Stimulated activated naive CD4-positive, alpha-beta T cell (primary cell): ENCODE data around the gene HIKESHI.

Experiments
- DNase-seq, 6 experiments: peaks; one replicate each; lab custom pipeline; 2025; lab: John Stamatoyannopoulos, UW

Gene HIKESHI

DNA sequence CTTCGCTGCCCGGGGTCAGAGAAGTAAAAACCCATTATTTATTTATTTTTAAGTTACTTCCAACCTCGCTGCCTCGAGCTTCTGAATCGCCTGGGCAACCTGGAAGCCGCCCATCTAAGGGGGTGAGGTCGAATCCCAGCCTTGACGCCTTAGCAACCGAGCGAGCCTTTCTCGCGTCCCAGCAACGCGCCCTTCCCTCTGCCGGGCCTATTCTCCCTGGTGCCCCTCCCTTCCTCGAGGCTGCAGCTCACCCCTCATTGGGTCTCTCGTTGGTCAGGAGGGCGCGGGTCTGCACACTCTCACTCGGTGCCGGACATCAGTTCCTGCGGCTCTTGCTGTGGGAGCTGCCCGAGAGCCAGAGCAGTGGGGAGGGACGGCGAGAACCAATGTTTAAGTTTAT is 72.5 kb downstream of the HIKESHI start, which contains the start of gene CCDC81:
TSS of gene CCDC81 (plus strand) at position 302 of the 400 bp plus-strand sequence. CDS start 277 bp downstream, outside the sequence.
- DNase-seq = no peak

DNA sequence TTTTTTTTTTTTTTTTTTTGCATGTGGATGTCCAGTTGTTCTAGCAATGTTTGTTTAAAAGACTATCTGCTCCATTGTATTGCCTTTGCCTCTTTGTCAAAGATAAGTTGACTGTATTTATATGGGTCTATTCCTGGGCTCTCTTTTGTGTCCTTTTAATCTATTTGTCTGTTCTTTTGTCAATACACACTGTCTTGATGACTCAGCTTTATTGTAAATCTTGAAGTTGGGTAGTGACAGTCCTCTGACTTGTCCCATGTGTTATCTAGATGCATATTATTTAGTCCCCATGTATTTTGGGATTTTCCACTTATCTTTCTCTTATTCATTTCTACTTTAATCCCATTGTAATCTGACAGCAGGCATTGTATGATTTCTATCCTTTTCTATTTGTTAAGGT is 75.9 kb downstream of the HIKESHI start:
- DNase-seq = no peak

DNA sequence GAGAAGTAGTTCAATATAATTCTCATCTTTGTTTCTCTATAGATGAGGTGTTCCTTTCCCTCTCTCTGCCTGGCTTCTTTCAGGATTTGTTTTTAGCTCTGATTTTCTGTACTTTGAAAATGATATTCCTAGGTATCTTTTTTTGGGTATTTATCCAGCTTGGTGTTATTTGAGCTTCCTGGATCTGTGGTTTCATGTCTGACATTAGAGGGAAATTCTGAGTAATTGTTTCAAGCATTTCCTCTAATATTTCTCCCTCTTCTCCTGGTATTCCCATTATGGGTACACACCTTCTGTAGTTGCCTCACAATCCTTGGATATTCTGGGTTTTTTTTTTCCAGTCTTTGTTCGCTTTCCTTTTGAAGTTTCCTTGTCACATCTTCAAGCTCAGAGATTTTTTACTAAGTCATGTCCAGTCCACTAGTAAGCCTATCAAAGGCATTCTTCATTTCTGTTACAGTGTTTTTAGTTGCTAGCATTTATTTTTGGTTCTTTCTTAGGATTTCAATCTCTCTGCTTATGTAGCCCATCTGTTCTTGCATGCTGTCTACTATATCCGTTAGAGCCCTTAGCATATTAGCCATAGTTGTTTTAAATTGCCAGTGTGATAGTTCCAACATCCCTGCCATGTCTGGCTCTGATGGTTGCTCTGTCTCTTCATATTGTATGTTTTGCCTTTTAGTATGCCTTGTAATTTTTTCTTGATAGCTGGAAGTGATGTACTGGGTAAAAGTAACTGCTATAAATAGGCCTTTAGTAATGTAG is 78.4 kb downstream of the HIKESHI start:
- no peak for DNase-seq

DNA sequence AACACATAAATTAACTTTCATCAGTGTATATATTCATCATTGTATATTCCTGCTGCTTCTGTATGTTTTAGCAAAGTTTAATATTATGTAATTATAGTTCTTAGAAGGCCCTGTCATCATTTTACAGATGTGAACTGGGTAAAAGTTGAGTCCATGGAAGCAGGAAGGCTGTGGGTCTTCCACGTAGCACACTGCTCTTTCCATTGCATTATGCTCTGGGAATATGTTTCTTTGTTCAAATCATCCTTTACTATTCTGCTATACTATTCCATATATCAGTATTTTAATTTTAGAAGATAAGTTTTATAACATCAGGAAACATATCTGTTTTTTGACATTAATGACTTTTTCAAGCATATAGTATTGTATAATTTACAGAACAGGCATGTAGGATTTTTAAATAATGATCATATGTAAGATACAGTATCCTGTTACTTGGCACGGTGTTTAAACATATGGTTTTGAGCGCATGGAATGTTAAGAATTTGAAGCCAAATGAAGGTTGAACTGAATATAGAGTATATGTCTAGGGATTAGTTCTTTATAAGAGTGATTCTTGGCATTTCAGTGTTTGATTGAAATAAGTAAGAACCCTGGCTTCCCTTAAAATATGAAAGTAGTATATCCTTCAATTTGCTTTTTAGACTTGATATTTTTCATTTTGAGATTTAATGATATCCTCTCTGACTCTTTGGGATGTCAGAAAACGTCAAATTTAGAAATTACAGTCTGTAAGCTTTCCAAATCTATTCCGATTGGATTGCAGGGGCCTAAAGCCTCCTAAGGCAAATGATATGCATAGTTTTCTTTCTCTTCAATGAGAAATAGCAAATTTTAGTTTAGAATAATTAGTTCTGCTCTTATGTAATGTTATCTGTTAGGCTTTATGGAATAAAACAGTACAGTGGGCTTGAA is 81.3 kb downstream of the HIKESHI start:
- no peak for DNase-seq

DNA sequence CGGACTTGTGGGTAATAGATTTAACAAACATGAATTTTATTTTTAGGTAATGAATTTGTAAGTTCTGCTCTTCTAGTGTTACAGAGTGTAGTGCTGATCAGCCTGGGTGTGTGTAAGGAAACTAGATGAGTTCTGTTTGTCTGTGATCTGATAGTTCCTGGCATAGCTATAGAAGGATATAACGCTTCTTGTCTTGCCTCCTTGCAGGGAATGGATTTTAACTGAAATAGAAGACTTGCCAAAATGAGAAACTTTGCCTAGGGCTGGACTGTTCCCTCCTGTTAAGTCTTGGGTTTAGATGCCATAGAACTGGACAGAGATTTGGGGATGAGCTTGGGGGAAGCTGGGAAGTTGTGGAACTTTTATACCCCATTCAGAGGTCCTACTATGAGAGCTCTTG is 84.2 kb downstream of the HIKESHI start:
- no peak for DNase-seq

DNA sequence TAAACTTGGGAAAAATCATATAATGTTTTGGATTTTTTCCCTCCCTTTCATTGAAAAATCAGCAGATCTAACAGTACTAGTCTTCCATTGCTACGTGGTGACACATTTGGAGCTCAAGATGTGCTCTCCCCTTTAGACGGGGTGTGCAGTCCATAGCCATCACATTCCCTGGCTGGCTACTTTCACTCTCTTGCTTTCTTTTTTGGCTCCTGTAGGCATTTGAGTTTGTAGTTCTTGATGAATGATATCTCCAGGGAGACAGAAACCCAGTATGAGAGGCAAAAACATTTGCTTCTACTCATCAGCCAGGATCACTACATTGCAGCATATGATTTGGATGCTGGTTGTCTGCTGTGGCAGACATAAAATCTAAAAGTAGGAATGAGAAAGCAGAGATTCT is 84.7 kb downstream of the HIKESHI start:
- DNase-seq = no peak

DNA sequence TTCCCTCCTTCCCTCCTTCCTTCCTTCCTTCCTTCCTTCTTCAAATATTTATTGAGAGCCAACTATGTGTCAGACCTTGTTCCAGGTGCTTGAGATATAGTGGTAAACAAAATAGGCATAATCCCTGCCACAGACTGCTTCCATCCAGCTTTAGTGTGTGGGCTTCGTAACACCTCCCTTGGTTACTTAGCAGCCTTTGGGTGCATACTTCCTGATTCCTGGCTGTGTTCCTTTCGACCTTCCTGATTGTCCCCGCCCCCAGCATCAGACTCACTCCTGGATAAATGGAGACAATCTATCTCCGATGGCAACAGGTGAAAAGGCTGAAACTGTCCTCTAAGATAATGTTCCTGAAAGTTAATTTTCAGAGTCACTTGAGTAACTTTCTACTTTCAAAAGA is 86.2 kb downstream of the HIKESHI start:
- DNase-seq = no peak

DNA sequence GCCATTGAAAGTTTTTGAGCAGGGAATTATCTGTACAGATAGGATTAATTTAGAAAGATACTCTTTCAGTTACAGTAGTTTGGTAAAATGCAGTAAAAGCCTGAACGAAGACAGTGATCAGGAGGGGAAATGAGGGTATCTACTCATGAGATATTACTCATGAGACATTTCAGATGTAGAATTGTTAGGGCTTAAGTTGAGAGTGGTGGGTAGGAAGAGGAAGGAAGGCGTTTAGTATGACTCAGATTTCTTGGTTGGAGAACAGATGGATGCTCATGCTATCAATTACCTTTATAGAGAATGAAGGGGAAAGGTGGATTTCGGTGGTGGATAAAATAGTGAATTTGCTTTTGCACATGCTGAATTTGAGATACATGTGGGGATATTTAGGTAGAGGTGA is 88.4 kb downstream of the HIKESHI start:
- DNase-seq = no peak

DNA sequence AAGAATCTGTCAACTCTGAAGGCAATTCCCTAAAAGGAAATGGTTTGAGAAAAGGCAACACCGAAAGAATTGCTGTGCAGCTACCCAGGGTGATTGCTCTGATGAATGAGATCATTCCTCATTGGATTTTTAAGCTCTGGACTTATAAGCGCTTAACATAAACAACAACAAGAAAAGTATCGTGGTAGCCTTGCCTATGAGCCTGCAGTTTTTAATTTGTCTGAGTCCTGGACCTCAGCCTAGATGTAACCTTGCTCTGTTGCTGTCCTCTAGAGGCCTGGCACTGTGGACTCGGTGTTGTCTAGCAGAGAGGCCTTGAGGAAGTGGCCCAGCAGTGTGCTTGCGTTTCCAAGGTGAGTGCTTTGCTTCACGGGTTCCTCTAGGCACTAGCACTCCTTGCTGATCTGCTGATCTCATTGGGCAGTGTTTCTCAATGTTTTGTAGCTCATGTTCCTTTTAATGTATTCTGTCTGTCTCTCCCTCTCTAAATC is 93.1 kb downstream of the HIKESHI start:
- DNase-seq = no peak
